ENCODE measurements around the gene CDK5RAP3.

DNA sequence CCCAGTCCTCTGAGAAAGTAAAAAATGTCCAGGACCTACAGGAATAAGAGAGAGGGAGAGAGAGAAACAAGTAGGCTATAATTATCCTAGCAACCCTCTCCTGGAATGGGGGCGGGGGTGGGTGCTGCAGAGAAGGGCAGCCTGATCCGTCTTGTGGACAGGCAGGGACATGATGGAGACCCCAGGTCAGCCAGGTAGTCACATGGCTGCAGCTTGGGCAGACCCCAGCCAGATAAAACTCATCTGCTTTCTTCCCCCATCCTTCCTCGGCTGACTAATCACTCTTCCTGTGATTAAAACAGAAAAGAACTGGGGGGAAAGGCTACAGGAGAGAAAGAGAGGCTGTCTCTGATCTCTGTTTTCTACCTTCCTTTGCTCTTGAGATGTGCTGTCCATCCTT, 34.1 kb downstream of the CDK5RAP3 start:
- no peak for TF ChIP-seq CBX2 (IDR thresholded peaks at IDR 0.05; ENCODE audit: low read depth, low read length)
- TF ChIP-seq CBX2 (CRISPR knock-in tag; IDR thresholded peaks at IDR 0.05; ENCODE audit: low read depth) = no peak
- TF ChIP-seq, protein P1, sequence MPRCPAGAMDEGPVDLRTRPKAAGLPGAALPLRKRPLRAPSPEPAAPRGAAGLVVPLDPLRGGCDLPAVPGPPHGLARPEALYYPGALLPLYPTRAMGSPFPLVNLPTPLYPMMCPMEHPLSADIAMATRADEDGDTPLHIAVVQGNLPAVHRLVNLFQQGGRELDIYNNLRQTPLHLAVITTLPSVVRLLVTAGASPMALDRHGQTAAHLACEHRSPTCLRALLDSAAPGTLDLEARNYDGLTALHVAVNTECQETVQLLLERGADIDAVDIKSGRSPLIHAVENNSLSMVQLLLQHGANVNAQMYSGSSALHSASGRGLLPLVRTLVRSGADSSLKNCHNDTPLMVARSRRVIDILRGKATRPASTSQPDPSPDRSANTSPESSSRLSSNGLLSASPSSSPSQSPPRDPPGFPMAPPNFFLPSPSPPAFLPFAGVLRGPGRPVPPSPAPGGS (CRISPR knock-in tag; IDR thresholded peaks at IDR 0.05) = no peak
- TF ChIP-seq JUN (CRISPR knock-in tag; IDR thresholded peaks at IDR 0.05) = no peak
- TF ChIP-seq, protein P2, sequence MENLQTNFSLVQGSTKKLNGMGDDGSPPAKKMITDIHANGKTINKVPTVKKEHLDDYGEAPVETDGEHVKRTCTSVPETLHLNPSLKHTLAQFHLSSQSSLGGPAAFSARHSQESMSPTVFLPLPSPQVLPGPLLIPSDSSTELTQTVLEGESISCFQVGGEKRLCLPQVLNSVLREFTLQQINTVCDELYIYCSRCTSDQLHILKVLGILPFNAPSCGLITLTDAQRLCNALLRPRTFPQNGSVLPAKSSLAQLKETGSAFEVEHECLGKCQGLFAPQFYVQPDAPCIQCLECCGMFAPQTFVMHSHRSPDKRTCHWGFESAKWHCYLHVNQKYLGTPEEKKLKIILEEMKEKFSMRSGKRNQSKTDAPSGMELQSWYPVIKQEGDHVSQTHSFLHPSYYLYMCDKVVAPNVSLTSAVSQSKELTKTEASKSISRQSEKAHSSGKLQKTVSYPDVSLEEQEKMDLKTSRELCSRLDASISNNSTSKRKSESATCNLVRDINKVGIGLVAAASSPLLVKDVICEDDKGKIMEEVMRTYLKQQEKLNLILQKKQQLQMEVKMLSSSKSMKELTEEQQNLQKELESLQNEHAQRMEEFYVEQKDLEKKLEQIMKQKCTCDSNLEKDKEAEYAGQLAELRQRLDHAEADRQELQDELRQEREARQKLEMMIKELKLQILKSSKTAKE (CRISPR knock-in tag; IDR thresholded peaks at IDR 0.05; ENCODE audit: borderline replicate concordance) = no peak
- TF ChIP-seq NR2C2 (CRISPR knock-in tag; IDR thresholded peaks at IDR 0.05; ENCODE audit: borderline replicate concordance) = no peak
- no peak for TF ChIP-seq POLR2A (IDR thresholded peaks at IDR 0.05; ENCODE audit: insufficient read depth in 1 of 2, low read depth in 2 of 2, low read length in 2 of 2)
- no peak for TF ChIP-seq NFYB (CRISPR knock-in tag; IDR thresholded peaks at IDR 0.05)
- TF ChIP-seq ZNF12 (CRISPR knock-in tag; IDR thresholded peaks at IDR 0.05) = no peak
- TF ChIP-seq, protein P3, sequence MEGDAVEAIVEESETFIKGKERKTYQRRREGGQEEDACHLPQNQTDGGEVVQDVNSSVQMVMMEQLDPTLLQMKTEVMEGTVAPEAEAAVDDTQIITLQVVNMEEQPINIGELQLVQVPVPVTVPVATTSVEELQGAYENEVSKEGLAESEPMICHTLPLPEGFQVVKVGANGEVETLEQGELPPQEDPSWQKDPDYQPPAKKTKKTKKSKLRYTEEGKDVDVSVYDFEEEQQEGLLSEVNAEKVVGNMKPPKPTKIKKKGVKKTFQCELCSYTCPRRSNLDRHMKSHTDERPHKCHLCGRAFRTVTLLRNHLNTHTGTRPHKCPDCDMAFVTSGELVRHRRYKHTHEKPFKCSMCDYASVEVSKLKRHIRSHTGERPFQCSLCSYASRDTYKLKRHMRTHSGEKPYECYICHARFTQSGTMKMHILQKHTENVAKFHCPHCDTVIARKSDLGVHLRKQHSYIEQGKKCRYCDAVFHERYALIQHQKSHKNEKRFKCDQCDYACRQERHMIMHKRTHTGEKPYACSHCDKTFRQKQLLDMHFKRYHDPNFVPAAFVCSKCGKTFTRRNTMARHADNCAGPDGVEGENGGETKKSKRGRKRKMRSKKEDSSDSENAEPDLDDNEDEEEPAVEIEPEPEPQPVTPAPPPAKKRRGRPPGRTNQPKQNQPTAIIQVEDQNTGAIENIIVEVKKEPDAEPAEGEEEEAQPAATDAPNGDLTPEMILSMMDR (CRISPR knock-in tag; IDR thresholded peaks at IDR 0.05) = no peak
- TF ChIP-seq POLR2AphosphoS5 (IDR thresholded peaks at IDR 0.05; ENCODE audit: low read depth, low read length) = no peak
- TF ChIP-seq, protein P4, sequence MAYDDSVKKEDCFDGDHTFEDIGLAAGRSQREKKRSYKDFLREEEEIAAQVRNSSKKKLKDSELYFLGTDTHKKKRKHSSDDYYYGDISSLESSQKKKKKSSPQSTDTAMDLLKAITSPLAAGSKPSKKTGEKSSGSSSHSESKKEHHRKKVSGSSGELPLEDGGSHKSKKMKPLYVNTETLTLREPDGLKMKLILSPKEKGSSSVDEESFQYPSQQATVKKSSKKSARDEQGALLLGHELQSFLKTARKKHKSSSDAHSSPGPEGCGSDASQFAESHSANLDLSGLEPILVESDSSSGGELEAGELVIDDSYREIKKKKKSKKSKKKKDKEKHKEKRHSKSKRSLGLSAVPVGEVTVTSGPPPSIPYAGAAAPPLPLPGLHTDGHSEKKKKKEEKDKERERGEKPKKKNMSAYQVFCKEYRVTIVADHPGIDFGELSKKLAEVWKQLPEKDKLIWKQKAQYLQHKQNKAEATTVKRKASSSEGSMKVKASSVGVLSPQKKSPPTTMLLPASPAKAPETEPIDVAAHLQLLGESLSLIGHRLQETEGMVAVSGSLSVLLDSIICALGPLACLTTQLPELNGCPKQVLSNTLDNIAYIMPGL (CRISPR knock-in tag; IDR thresholded peaks at IDR 0.05; ENCODE audit: borderline replicate concordance in 1 of 2, low read depth in 1 of 2) = no peak
